HG03108 (cell line): ENCODE results near the gene PRDM16.

Experiments used
- ATAC-seq: cut with Tn5 transposase; IDR thresholded peaks from one replicate; pipeline ENCODE4 v1.9.1; 2021; ENCODE audit warnings: moderate library complexity; ENCODE audit not compliant: unreplicated experiment

PRDM16 gene

GRCh38 chr1:3475839-3476573, 407.0 kb downstream of the PRDM16 start:
- ATAC-seq = no peak

GRCh38 chr1:3476666-3477065, 407.7 kb downstream of the PRDM16 start:
- ATAC-seq = no peak

DNA sequence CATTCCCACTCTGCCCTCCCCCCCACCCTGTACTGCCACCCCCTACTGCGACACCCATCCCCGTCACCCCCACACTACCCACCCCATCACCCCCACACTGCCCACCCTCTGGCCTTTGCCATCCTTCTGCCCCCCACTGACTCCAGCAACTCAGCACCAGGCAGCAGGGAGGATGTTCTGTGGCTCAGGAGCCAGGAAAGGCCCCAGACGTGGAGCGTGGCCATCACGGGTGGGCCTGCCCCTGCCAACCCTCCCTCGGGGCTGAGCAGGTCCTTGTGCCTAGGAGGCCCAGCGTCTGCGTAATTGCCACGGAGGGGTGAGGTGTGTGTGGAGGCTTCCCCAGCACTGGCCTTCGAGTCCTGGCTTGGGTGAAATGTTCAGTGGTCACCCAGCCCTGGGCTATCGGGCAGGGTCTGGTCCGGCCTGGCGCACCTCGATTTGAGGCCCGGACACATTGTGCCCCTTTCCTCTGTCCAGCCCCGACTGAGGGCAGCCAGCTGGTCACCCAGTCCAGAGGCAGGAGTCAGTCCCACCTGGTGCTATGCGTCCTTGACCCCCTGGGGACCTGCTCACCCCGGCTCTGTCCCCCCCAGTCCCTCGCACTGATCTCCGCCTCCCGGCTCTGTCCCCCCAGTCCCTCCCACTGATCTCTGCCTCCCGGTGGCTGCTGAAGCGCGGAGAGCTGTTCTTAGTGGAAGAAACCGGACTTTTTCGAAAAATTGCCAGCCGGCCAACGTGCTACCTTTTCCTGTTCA, 408.4 kb downstream of the PRDM16 start:
- ATAC-seq = no peak

- no peak for ATAC-seq
Observed at GRCh38 chr1:3478187-3478586, 409.2 kb downstream of the PRDM16 start.

DNA sequence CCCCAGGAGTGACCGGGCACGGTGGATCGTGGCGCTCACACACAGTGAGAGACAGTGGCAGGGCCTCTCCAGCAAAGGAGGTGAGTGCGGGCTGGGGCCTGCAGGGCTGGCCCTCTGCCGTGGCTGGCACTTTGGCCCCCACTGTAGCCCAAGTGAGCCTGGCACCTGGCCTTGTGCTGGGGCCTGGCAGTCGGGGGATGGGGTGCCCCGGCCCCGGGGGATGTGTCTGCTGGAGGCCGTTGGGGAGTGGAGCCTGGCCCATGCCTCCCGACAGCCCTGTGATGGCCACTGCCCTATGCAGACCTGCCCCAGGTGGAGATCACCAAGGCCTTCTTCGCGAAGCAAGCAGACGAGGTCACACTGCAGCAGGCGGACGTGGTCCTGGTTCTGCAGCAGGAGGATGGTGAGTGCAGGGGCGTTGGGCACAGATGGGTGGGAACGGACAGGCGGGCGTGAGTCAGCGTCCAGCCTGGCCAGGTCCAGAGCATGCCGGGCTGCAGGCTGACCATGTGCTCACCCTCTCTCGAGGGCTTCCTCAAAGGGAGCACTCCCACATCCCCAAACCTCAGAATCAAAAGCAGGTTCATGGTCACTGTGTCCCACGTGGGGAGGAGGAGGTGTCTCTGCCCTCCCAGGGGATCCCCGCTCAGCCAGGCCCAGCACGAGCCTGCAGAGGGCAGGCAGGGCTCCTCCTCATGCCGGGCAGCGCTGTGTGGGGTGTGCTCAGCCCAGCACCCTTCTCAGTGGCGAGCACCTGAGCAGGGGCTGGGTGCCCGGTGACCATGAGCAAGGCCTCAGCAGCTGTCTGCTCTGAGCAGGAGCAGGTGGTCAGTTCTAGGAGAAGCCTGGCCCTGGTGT, 410.7 kb downstream of the PRDM16 start:
- ATAC-seq = no peak

DNA sequence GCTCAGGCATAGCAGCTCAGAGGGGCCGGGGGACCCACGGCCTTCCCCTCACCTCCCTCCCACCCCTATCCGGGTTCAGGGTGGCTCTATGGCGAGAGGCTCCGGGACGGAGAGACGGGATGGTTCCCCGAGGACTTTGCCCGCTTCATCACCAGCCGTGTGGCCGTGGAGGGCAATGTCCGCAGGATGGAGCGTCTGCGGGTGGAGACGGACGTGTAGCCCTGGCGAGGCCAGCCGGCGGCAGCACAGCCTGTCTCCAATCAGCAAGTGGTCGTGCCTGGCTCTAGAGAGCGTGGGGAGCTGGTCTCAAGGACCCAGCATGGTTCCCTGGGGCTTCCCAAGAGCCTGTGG, 411.3 kb downstream of the PRDM16 start:
- ATAC-seq = no peak

GRCh38 chr1:3481046-3481445, 412.0 kb downstream of the PRDM16 start:
- no peak for ATAC-seq

DNA sequence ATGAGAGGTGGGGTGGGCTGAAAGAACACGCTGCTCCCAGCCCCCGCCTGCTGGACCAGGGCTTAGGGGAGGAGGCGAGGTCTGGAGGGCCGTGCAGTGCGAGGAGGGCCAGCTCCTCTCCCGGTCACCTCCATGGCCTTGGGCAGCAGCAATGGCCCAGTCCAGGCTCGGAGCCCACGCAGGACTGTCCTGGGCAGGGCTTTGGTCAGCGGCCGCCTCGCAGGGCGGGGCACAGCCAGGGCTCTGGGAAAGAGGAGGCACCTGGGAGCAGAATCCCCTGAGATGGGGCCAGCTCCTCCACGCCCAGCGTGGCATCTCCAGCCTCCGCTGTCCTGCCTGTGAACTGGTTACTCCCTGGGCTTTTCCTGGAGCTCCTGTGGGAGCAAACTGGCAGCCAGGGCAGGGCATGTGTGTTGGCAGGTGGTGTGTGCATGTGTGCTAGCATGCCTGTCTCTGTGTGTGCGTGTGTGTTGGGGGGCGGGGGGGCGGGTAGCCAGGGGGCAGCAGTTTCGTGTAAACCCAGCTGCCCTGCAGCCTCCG, 412.9 kb downstream of the PRDM16 start:
- no peak for ATAC-seq

DNA sequence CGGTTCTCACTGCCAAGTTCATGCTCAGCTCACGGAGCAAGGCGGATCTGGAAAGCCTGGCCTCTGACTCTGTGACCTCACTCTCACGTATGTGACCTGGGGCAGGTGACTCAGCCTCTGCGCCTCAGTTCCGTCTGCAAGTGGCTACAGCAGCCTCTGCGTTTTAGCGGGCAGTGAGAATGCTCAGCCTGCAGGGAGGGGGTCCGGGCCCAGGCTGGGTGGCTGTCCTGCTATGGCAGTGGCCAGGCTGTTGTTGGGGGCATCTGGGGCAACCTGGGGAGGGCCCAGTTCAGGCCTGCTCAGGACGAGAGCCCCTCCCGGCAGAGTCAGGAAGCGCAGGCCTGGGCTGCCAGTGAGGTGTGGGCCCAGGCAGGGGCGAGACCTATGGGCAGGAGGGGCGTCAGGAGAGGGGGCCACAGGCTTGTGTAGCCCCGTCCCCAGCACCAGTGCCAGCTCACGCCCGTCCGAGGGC, 413.4 kb downstream of the PRDM16 start:
- ATAC-seq = no peak

DNA sequence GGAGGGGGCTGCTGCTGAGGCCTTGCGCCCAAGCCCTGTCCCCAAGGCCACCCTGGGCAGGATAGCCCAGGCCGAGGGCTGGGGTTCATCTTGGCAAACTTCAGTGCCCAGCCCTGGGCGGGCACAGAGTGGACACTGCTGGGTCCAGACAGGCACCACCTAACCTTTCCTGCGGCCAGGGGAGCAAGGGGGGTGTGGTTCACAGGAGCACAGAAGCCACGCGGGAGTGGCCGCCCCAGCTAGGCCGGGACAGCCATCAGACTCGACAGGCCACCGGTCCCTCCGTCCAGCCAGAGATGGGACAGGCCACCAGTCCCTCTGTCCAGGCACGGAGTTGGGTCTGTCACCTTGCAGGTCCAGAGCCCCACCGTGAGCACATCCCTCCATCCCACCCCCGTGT, 414.4 kb downstream of the PRDM16 start:
- no peak for ATAC-seq

DNA sequence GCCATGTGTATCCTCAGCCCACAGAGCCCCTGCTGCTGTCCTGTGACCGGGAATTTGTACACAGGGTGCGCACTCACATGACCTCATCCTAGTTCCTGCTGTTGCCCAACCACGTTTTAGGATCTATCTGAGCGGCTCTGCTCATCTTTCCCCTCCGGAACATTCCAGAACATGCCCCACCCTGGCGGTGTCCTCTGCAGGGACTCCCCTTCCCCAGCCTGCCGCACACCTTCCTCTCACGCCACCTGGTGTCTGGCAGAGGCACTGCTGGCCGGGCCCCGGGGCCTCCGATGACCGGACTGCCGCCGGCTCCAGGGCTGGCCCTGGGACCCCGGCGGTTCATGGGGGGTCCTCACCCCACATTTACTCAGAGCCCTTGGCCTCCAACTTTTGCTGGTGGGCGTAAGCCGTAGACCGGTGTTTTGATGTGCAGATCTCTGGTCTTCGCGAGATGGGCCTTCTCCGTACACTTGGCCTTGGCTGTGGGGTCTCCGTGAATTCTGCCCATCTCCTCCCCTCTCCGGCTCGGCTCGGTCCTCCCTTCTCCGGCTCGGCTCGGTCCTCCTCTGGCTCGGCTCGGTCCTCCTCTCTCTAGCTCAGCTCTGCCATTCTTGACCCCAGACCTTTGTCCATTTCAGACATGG, 414.9 kb downstream of the PRDM16 start:
- no peak for ATAC-seq

DNA sequence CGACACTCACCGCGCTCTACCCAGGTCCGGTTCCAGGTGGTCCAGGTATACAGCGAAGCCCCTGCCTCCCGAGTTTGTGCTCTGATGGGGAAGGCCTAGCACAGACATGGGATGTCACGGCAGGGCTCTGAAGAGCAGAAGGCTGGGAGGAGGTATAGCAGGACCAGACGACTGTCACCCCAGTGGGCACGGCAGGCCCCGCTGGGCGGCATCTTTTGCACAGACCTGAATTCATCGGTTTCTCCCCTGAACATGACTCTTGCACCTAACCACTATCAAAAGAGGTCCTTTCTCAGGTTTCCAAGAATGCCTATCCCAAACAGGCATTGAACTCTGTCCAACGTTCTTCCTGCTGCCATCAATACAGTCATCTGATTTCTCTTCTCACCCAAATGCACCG, 416.0 kb downstream of the PRDM16 start:
- ATAC-seq = no peak
